Keratinocyte (primary cell): ENCODE measurements around the gene BBS9.

Experiments
- CTCF ChIP-seq, 3 experiments: IDR thresholded peaks in 1 of 3; conservative IDR thresholded peaks in 1 of 3; optimal IDR thresholded peaks in 1 of 3; 2 replicates in 2 of 3; 3 replicates in 1 of 3; pipeline versions ENCODE3 to v1.5.1; 2011; ENCODE audit warnings: low read length in 3 of 3, mild to moderate bottlenecking in 3 of 3, moderate library complexity in 2 of 3, control low read depth in 1 of 3, inconsistent platforms in 1 of 3; ENCODE audit not compliant: insufficient read depth in 2 of 3; ENCODE audit errors: extremely low read depth in 1 of 3
- EZH2 ChIP-seq: IDR thresholded peaks from one replicate; pipeline ENCODE4 v1.6.1; 2012; ENCODE audit warnings: inconsistent platforms, mild to moderate bottlenecking, low read length, moderate library complexity

- TF ChIP-seq CTCF (optimal IDR thresholded peaks at IDR 0.05 in 1 of 3, IDR thresholded peaks at IDR 0.05 in 1 of 3, conservative IDR thresholded peaks at IDR 0.05 in 1 of 3; ENCODE audit: extremely low read depth in 1 of 3, insufficient read depth in 2 of 3, low read length in 3 of 3): no peak
- TF ChIP-seq EZH2: no peak
Measured at GRCh38 chr7:33547880-33548279, 418.5 kb downstream of the BBS9 start.
